ENCODE data around the gene AGAP1.

DNA sequence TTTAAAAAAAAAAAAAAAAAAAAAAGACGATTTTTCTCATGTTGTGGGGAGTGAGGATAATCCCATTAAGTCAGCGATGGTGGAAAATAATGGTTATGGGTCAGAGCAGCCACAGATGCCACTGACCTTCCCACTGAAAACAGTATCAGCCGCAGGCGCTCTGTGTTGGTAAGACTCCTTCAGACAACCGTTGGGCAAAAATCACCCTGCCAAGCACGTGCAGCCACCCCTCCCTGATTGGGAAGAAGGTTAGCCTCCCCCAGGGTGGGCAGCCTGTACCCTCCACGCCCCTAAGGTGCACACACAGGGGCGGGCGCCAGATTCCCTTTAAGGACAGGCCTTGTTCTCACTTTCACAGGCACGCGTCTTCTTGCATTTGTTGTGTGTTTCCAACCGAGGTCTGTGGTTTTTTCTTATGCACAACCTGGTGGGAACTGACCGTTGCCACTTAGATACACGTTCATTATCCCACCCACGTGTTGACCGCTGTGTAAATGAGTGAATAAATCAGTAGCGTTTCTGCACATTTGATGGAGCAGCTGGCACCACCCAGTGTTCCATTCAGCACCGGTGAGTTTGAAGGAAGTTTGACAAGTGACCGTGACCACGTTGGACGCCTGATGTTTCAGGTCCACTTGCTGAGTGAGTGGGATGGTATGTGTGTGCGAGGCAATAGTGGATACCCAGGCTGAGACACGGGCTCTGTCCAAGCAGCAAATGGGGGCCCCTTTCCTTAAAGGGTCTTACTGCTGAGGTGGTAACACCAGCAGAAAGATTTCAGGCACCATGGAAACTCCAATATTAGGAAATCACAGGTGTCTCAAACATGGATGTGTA lies 476.6 kb downstream of the AGAP1 start:
- TF ChIP-seq, protein P1, sequence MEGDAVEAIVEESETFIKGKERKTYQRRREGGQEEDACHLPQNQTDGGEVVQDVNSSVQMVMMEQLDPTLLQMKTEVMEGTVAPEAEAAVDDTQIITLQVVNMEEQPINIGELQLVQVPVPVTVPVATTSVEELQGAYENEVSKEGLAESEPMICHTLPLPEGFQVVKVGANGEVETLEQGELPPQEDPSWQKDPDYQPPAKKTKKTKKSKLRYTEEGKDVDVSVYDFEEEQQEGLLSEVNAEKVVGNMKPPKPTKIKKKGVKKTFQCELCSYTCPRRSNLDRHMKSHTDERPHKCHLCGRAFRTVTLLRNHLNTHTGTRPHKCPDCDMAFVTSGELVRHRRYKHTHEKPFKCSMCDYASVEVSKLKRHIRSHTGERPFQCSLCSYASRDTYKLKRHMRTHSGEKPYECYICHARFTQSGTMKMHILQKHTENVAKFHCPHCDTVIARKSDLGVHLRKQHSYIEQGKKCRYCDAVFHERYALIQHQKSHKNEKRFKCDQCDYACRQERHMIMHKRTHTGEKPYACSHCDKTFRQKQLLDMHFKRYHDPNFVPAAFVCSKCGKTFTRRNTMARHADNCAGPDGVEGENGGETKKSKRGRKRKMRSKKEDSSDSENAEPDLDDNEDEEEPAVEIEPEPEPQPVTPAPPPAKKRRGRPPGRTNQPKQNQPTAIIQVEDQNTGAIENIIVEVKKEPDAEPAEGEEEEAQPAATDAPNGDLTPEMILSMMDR (IDR thresholded peaks at IDR 0.05; ENCODE audit: insufficient read depth, low read depth, low read length): no peak
- no peak for TF ChIP-seq EZH2 (IDR thresholded peaks at IDR 0.05; ENCODE audit: insufficient read depth, low read length)
